ENCODE measurements around the gene STRN. TPM values are rescaled to one million over a fixed set of nuclear protein-coding genes. Genes with fewer than 3 reads are reported as not detected.

Gene STRN
- total RNA-seq, 3 donors from 2014 or later, result 27.2 to 35.1 (median 32.5) TPM

- no peak for TF ChIP-seq POLR2AphosphoS5 (IDR thresholded peaks at IDR 0.05)
- no peak for TF ChIP-seq CTCF (IDR thresholded peaks at IDR 0.05)
- no peak for TF ChIP-seq POLR2A (IDR thresholded peaks at IDR 0.05)
- peak overlapping the region; percentile 59 to 72 for H3K27ac ChIP-seq
- H3K4me3 ChIP-seq, result no peak overlapping the region
- H3K9me3 ChIP-seq, result no peaks in the 10 kb centered on the region
- H3K36me3 ChIP-seq, result no peaks in the 10 kb centered on the region
- no peaks in the 10 kb centered on the region for H3K27me3 ChIP-seq
- intact Hi-C loops (cut with DNase I; ENCODE audit: low total_unique reads), result no loop called here
- no peak for DNase-seq (ENCODE audit: low spot score in 2 of 2)
- H3K4me1 ChIP-seq, result peaks cover 0 to 12% of the 10 kb centered on the region in 2 donors
Measured at GRCh38 chr2:36963734-36964133, 2.6 kb downstream of the STRN start.

GRCh38 chr2:36963106-36963505 lies 3.2 kb downstream of the STRN start:
- DNase-seq (ENCODE audit: low spot score in 2 of 2), result peak in 1 of 2 donors; percentile 44
- peak overlapping the region in 1 of 2 donors; percentile 72 for H3K27ac ChIP-seq
- H3K27me3 ChIP-seq, result no peaks in the 10 kb centered on the region
- TF ChIP-seq CTCF (IDR thresholded peaks at IDR 0.05), result no peak
- peak in 1 of 3 donors; percentile 61 for TF ChIP-seq POLR2AphosphoS5 (IDR thresholded peaks at IDR 0.05)
- no peak for TF ChIP-seq POLR2A (IDR thresholded peaks at IDR 0.05)
- no peak overlapping the region for H3K4me3 ChIP-seq
- H3K9me3 ChIP-seq, result no peaks in the 10 kb centered on the region
- H3K4me1 ChIP-seq, result peaks cover 0 to 12% of the 10 kb centered on the region in 2 donors
- intact Hi-C loops (cut with DNase I; ENCODE audit: low total_unique reads), result no loop called here
- no peaks in the 10 kb centered on the region for H3K36me3 ChIP-seq

- no peaks in the 10 kb centered on the region for H3K36me3 ChIP-seq
- no peak overlapping the region for H3K27ac ChIP-seq
- intact Hi-C loops (cut with DNase I; ENCODE audit: low total_unique reads), result no loop called here
- H3K27me3 ChIP-seq, result no peaks in the 10 kb centered on the region
- DNase-seq (ENCODE audit: low spot score in 2 of 2), result no peak
- H3K4me3 ChIP-seq, result no peak overlapping the region
- no peak for TF ChIP-seq POLR2A (IDR thresholded peaks at IDR 0.05)
- TF ChIP-seq POLR2AphosphoS5 (IDR thresholded peaks at IDR 0.05), result no peak
- no peak for TF ChIP-seq CTCF (IDR thresholded peaks at IDR 0.05)
- H3K4me1 ChIP-seq, result peaks cover 0 to 12% of the 10 kb centered on the region in 2 donors
- no peaks in the 10 kb centered on the region for H3K9me3 ChIP-seq
Measured at GRCh38 chr2:36960773-36961172, 5.6 kb downstream of the STRN start.

GRCh38 chr2:36960005-36960675 lies 6.2 kb downstream of the STRN start:
- TF ChIP-seq POLR2A (IDR thresholded peaks at IDR 0.05) (no peak), CTCF (IDR thresholded peaks at IDR 0.05) (no peak), POLR2AphosphoS5 (IDR thresholded peaks at IDR 0.05) (no peak)
- Histone ChIP-seq H3K36me3 (no peaks in the 10 kb centered on the region), H3K4me1 (peaks cover 0 to 12% of the 10 kb centered on the region in 2 donors), H3K27me3 (no peaks in the 10 kb centered on the region), H3K9me3 (no peaks in the 10 kb centered on the region), H3K4me3 (no peak overlapping the region), H3K27ac (no peak overlapping the region)
- no peak for DNase-seq (ENCODE audit: low spot score in 2 of 2)
- intact Hi-C loops (cut with DNase I; ENCODE audit: low total_unique reads), result no loop called here

- no peak for DNase-seq (ENCODE audit: low spot score in 2 of 2)
- Histone ChIP-seq H3K27me3 (no peaks in the 10 kb centered on the region), H3K4me3 (no peak overlapping the region), H3K9me3 (no peaks in the 10 kb centered on the region), H3K4me1 (no peaks in the 10 kb centered on the region), H3K27ac (no peak overlapping the region), H3K36me3 (no peaks in the 10 kb centered on the region)
- no peak for TF ChIP-seq CTCF (IDR thresholded peaks at IDR 0.05)
- intact Hi-C loops (cut with DNase I; ENCODE audit: low total_unique reads), result no loop called here
Measured at GRCh38 chr2:36954977-36955607, 11.2 kb downstream of the STRN start.

Measured in breast epithelium (tissue), 4 donors.